ENCODE data around the gene TSEN2. TPM values are rescaled to one million over a fixed set of nuclear protein-coding genes. Genes with fewer than 3 reads are reported as not detected.

The TSEN2 gene
- total RNA-seq, 1 experiment from 2014 or later = 22.0 TPM

GRCh38 chr3:12522721-12523120 is 38.4 kb downstream of the TSEN2 start:
- no peaks in the 10 kb centered on the region for H3K4me1 ChIP-seq (ENCODE audit: insufficient read depth, low read length)
- no peak overlapping the region for H3K4me3 Mint-ChIP-seq
- peaks cover 13 to 25% (median 24%) of the 10 kb centered on the region in 3 experiments for H3K36me3 Mint-ChIP-seq (ENCODE audit: insufficient read depth in 1 of 3, low read depth in 3 of 3)
- no peak overlapping the region for H3K23ac ChIP-seq (ENCODE audit: insufficient read length, low read depth, low read length)
- no peaks in the 10 kb centered on the region for H3K27me3 ChIP-seq (ENCODE audit: insufficient read depth, low read length)
- no peak overlapping the region for H4K5ac ChIP-seq (ENCODE audit: insufficient read length, low read depth, low read length)
- no peaks in the 10 kb centered on the region for H4K20me1 ChIP-seq (ENCODE audit: control insufficient read depth, insufficient read depth, insufficient read length)
- no peak overlapping the region for H2BK5ac ChIP-seq (ENCODE audit: insufficient read length, low read length)
- no peak overlapping the region for H4K8ac ChIP-seq (replicated peaks; ENCODE audit: insufficient read length, low read depth, low read length)
- no peak overlapping the region for H4K91ac ChIP-seq (ENCODE audit: insufficient read length, low read depth, low read length)
- no peak overlapping the region for H3K27ac ChIP-seq (ENCODE audit: insufficient read length, low read depth, low read length)
- H3K9me3 Mint-ChIP-seq = peaks cover 0 to 5% of the 10 kb centered on the region in 2 experiments; a peak in 1 of 5 replicates
- H2BK20ac ChIP-seq (ENCODE audit: low read depth, low read length, poor library complexity, severe bottlenecking) = no peak overlapping the region
- peak overlapping the region; percentile 27; the same call in 1 of the 2 replicates for H2BK15ac ChIP-seq (ENCODE audit: low read depth, low read length)
- H3K14ac ChIP-seq (ENCODE audit: insufficient read depth, low read length) = no peak overlapping the region
- no peak overlapping the region for H2BK12ac ChIP-seq (ENCODE audit: insufficient read length, low read depth, low read length)
- H3K27ac Mint-ChIP-seq = no peak overlapping the region
- peak; percentile 13; the same call in 1 of the 3 replicates for TF ChIP-seq CTCF (conservative IDR thresholded peaks at IDR 0.05)
- no peaks in the 10 kb centered on the region for H3K23me2 ChIP-seq (ENCODE audit: insufficient read length, low read depth, low read length, poor library complexity, severe bottlenecking)
- no peaks in the 10 kb centered on the region for H3K4me1 Mint-ChIP-seq
- no peaks in the 10 kb centered on the region for H3K27me3 Mint-ChIP-seq (ENCODE audit: low read depth)
- H3T11ph ChIP-seq (ENCODE audit: low read length) = no peak overlapping the region
- no peaks in the 10 kb centered on the region for H3K79me2 ChIP-seq (ENCODE audit: insufficient read depth, low read length)
- no peaks in the 10 kb centered on the region for H3K79me1 ChIP-seq (ENCODE audit: insufficient read depth, low read depth, low read length, poor library complexity, severe bottlenecking)
- no peak overlapping the region for H3K4ac ChIP-seq (ENCODE audit: low read depth, low read length)
- H3K4me2 ChIP-seq (ENCODE audit: insufficient read depth, insufficient read length, low read length) = no peak overlapping the region
- DNase-seq = no peak
- H2AK5ac ChIP-seq (ENCODE audit: insufficient read length, low read length) = no peak overlapping the region
- no peak overlapping the region for H3K18ac ChIP-seq (ENCODE audit: insufficient read length, low read depth, low read length)
- no peak overlapping the region for H3K9ac ChIP-seq (ENCODE audit: extremely low read depth, insufficient read length, low read length)
- H2BK120ac ChIP-seq (ENCODE audit: low read depth, low read length, poor library complexity, severe bottlenecking) = no peak overlapping the region
- no peak overlapping the region for H2AFZ ChIP-seq (ENCODE audit: low read length)
- no peak overlapping the region for H3K56ac ChIP-seq (ENCODE audit: insufficient read length, low read depth, low read length)
- WGBS (ENCODE audit: extremely low coverage, insufficient read length, low lambda C conversion rate) = no CpG with 5 or more reads among the region's 1 CpG
- H3K9me3 ChIP-seq (ENCODE audit: control insufficient read depth, low read depth, low read length) = no peaks in the 10 kb centered on the region

Data from H9 (cell line).